K562 (cell line): ENCODE results near the gene FERD3L. TPM values are rescaled to one million over a fixed set of nuclear protein-coding genes. Genes with fewer than 3 reads are reported as not detected.
A peak's percentile ranks its signal among the peaks of the same experiment; 100 is the strongest.

Experiments
- ATAC-seq: fragments of 200-7000 bp; cut with Tn5 transposase; 3 replicates; pipeline ENCODE4 v1.9.1; 2020; ENCODE audit warnings: moderate library complexity
- BruUV-seq: library from RNA; stranded (reverse); fragments of 400-500 nt; replicated peaks from 2 replicates; lab custom pipeline; 2021; lab: Mats Ljungman, UMichigan
- CTCF ChIA-PET: fragments of 300-600 bp; formaldehyde crosslinking; extraction: SDS; loops from one replicate; lab custom pipeline; 2021; ENCODE audit warnings: low intra/inter-chr PET ratio; lab: Yijun Ruan, JAX
- POLR2A ChIA-PET: fragments of 300-600, 350-650 bp; sonication (Branson Sonifier 250); formaldehyde crosslinking; extraction: SDS; loops from one replicate; lab custom pipeline; 2021; ENCODE audit warnings: antibody characterized with exemption, inconsistent platforms; lab: Yijun Ruan, JAX
- DNase-seq, 4 experiments: peaks; one replicate each; pipeline versions ENCODE4 v3.0.0 to v3.0.0-alpha.2; 2011 to 2018; ENCODE audit warnings: low spot score in 3 of 4, mixed read lengths in 3 of 4; ENCODE audit errors: extremely low read depth in 1 of 4
- FAIRE-seq: peaks from 2 replicates; lab custom pipeline; 2011; peaks lifted over from hg19 to GRCh38; lab: Jason Lieb, UNC
- H2AFZ ChIP-seq: 2 replicates; pipeline ENCODE4 v1.6.0; 2011; ENCODE audit warnings: low read depth, low read length, control low read depth, inconsistent platforms
- H3K27ac ChIP-seq: fragments of 200-600 bp; 3 replicates; pipeline ENCODE4 v1.8.0; 2011; ENCODE audit warnings: low read depth, mild to moderate bottlenecking, control low read depth, inconsistent platforms, low read length, moderate library complexity, mixed read lengths; ENCODE audit errors: extremely low read depth
- H3K27me3 ChIP-seq, 2 experiments: fragments of 300-600 bp in 1 of 2; 2 replicates in 1 of 2; 3 replicates in 1 of 2; pipeline versions ENCODE4 v1.6.0 to v1.8.0; 2011; ENCODE audit warnings: inconsistent platforms in 2 of 2, low read length in 2 of 2, mild to moderate bottlenecking in 1 of 2, mixed read lengths in 1 of 2, moderate library complexity in 1 of 2; ENCODE audit not compliant: control insufficient read depth in 2 of 2, insufficient read depth in 2 of 2
- H3K36me3 ChIP-seq: fragments of 300-600 bp; 3 replicates; pipeline ENCODE4 v1.8.0; 2011; ENCODE audit warnings: mild to moderate bottlenecking, low read length, inconsistent platforms; ENCODE audit not compliant: control insufficient read depth, insufficient read depth
- H3K4me1 ChIP-seq, 2 experiments: fragments of 200-600 bp in 1 of 2; replicated peaks in 1 of 2; 2 replicates in 1 of 2; 3 replicates in 1 of 2; pipeline versions ENCODE4 v1.5.1 to v1.8.0; 2011; ENCODE audit warnings: inconsistent platforms in 2 of 2, low read length in 2 of 2, mild to moderate bottlenecking in 1 of 2, mixed read lengths in 1 of 2, moderate library complexity in 1 of 2; ENCODE audit not compliant: control insufficient read depth in 2 of 2, insufficient read depth in 2 of 2
- H3K4me2 ChIP-seq: 2 replicates; pipeline ENCODE4 v1.6.1; 2011; ENCODE audit warnings: low read length, control low read depth, inconsistent platforms, mixed read lengths; ENCODE audit not compliant: insufficient read depth
- H3K4me3 ChIP-seq: fragments of 200-600 bp; sonication (generic), shearing (Covaris generic); 2 replicates; pipeline ENCODE4 v1.5.1; 2016; ENCODE audit warnings: control low read depth, inconsistent platforms
- H3K79me2 ChIP-seq: fragments of 200-600 bp; 3 replicates; pipeline ENCODE4 v1.8.0; 2011; ENCODE audit warnings: low read length, inconsistent platforms; ENCODE audit not compliant: control insufficient read depth, insufficient read depth
- H3K9ac ChIP-seq, 2 experiments: 2 replicates each; pipeline versions ENCODE4 v1.6.0 to v1.6.1; 2011; ENCODE audit warnings: low read depth in 2 of 2, low read length in 2 of 2, control low read depth in 1 of 2, inconsistent platforms in 1 of 2, mild to moderate bottlenecking in 1 of 2, mixed read lengths in 1 of 2; ENCODE audit not compliant: insufficient read depth in 1 of 2
- H3K9me1 ChIP-seq: one replicate; pipeline ENCODE4 v1.6.0; 2011; ENCODE audit warnings: inconsistent platforms, mild to moderate bottlenecking, low read length, moderate library complexity; ENCODE audit not compliant: control insufficient read depth, insufficient read depth
- H3K9me3 ChIP-seq: replicated peaks from 2 replicates; pipeline ENCODE4 v1.5.1; 2011; ENCODE audit warnings: low read depth, low read length, inconsistent platforms; ENCODE audit not compliant: control insufficient read depth, insufficient read depth
- H4K20me1 ChIP-seq: replicated peaks from 2 replicates; pipeline ENCODE4 v1.6.1; 2011; ENCODE audit warnings: low read length, inconsistent platforms, mixed read lengths; ENCODE audit not compliant: control insufficient read depth, insufficient read depth
- E4F1 ChIP-seq: fragments of 250-450 bp; sonication (Bioruptor Pico); IDR thresholded peaks from 2 replicates; pipeline ENCODE4 v1.5.0; 2021; ENCODE audit warnings: mild to moderate bottlenecking, borderline replicate concordance
- HNRNPLL ChIP-seq: fragments of 200-400 bp; formaldehyde crosslinking; IDR thresholded peaks from 2 replicates; pipeline ENCODE4 v1.6.1; 2017; ENCODE audit warnings: low read length, low read depth, mild to moderate bottlenecking; ENCODE audit not compliant: poor library complexity, severe bottlenecking
- UBTF ChIP-seq, 2 experiments: IDR thresholded peaks; 2 replicates each; pipeline ENCODE4 v1.6.1; 2012; ENCODE audit warnings: improper control_type of control experiment in 2 of 2, low read depth in 2 of 2, low read length in 2 of 2, borderline replicate concordance in 1 of 2
- VEZF1 ChIP-seq: fragments of 200-800 bp; sonication (Bioruptor generic); IDR thresholded peaks from 2 replicates; pipeline ENCODE4 v1.6.1; 2017; ENCODE audit warnings: missing genetic modification characterization, missing compliant biosample characterization
- WGBS: fragments of 100-300 bp; shearing (Covaris generic); methylation state at CpG from one replicate; pipeline ENCODE4 v1.1.6; 2016; ENCODE audit warnings: low coverage, mixed read lengths; ENCODE audit not compliant: insufficient coverage; ENCODE audit errors: missing lambda C conversion rate; 5-methylcytosine and 5-hydroxymethylcytosine counted together
- in situ Hi-C: fragments of 300-500 bp; cut with MboI; formaldehyde crosslinking; loops from 4 replicates; pipeline ENCODE4 v1.15.0; 2018; ENCODE audit warnings: inconsistent platforms, mixed read lengths
- intact Hi-C: fragments of 100-400 bp; cut with micrococcal nuclease; formaldehyde crosslinking; loops from 2 replicates; pipeline ENCODE4 v1.14.2; 2022
- polyA plus RNA-seq, 8 experiments: library from polyadenylated mRNA; depleted of rRNA in 4 of 8; stranded (reverse) in 5 of 8; unstranded in 3 of 8; fragments of >200 nt; fragmentation: Nextera tagmentation in 2 of 8; fragmentation: Illumina TruSeq in 1 of 8; extraction: Ambion mirVana in 2 of 8; extraction: Trizol in 1 of 8; gene quantifications; 2 replicates each; pipeline versions ENCODE4 v1.2.1 to v1.2.3, GENCODE V29; 2011 to 2014; ENCODE audit warnings: inconsistent platforms in 1 of 8, missing spikeins in 1 of 8
- total RNA-seq, 7 experiments: library from RNA; depleted of rRNA in 6 of 7; stranded (reverse); fragments of >200 nt in 6 of 7; fragmentation: Illumina TruSeq in 2 of 7; extraction: Trizol in 2 of 7; gene quantifications; 2 replicates each; pipeline versions ENCODE4 v1.2.1 to v1.2.3, GENCODE V29; 2011 to 2021; ENCODE audit warnings: low replicate concordance in 1 of 7

The FERD3L gene
- total and polyA plus RNA-seq, 9 of the 15 experiments (the other 6 are each of a cell fraction or from before 2014, with no cell fraction given): not detected

- Histone ChIP-seq H3K9ac (no peak within 1 kb of the TSS; a peak in 1 of 4 replicates), H3K9me1 (no peaks in the 10 kb centered on the region), H2AFZ (no peak within 1 kb of the TSS; the same call in 1 of the 2 replicates), H3K36me3 (no peaks in the 10 kb centered on the region), H3K4me2 (0 out of 2 replicates have a peak within 1 kb of the TSS, but pooled peaks have one; percentile 11), H3K4me3 (no peak within 1 kb of the TSS), H3K9me3 (no peaks in the 10 kb centered on the region), H4K20me1 (no peaks in the 10 kb centered on the region), H3K79me2 (no peaks in the 10 kb centered on the region), H3K27ac (no peak within 1 kb of the TSS), H3K4me1 (peaks cover 0 to 9% of the 10 kb centered on the region in 2 experiments; a peak in 2 of 5 replicates), H3K27me3 (peaks cover 0 to 11% of the 10 kb centered on the region in 2 experiments; a peak in 2 of 5 replicates)
- ATAC-seq (peak; percentile 51; the same call in 2 of the 3 replicates), DNase-seq (peak in 1 of 4 experiments; percentile 10), FAIRE-seq (no peak)
- in situ Hi-C loops: no loop called here
- BruUV-seq: no TSS peak
- 21% methylated on average over 14 of the region's 91 CpGs for WGBS
- CTCF ChIA-PET: no interaction called here
- POLR2A ChIA-PET: no interaction called here
- intact Hi-C loops: no loop called here
- TF ChIP-seq UBTF (IDR thresholded peaks at IDR 0.05; ENCODE audit: borderline replicate concordance in 1 of 2, low read depth in 2 of 2, low read length in 2 of 2) (no peak), HNRNPLL (peak; percentile 73), E4F1 (CRISPR knock-in tag) (no peak), VEZF1 (0 out of 2 replicates have a peak, but pooled peaks have one; percentile 18)
Measured at GRCh38 chr7:19117091-19117869, 27.9 kb downstream of the FERD3L start, which contains the start of gene TWIST1. TWIST1 (minus strand) TSS chr7:19117636; CDS start chr7:19117321, 315 bp downstream.
